AML-193 (cell line): ENCODE data around the gene NSUN7.
"Not testable (repeated sequence)": the region's sequence is repeated elsewhere in the genome, so short reads cannot be mapped to it uniquely, and the experiment has no call there.

ENCODE experiments used
- DNase-seq, 2 experiments: peaks; one replicate each; lab custom pipeline; 2025; lab: John Stamatoyannopoulos, UW

The NSUN7 gene

DNA sequence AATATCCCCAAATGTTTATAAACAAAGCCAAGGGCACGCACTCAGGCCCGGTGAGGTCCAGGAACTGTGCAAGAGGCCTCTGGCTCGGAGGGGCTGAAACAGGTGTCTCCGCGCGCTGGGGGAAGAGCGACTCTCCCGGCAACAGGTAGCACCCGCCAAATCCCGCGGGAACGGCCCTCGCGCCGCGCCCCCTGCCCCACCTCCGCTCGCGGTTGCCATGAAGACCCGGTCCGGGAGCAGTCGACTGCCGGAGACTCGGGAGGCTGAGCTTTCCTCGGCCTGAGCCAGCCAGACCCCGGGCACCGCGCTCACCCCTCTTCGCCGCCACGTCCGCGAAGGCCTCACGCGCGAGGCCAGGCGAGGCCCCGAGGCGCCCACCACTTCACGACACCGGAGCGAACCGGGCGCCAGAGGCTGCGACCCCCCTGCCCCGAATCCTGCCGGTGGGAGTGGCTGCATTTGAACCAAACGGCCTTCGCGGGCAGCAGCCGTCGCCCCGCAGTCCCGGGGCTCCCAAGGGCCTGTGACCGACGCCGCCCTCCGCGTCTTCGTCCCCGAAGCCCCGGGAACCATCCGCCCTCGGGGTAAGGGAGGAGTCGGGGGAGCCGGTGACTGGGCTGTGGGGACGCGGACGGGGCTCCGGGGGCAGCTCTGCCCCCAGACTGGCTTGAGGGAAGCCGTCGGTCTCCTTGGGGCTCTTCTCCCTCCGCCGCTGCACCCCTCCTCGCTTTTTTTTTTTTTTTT lies at the start of gene NSUN7:
NSUN7 (plus strand) TSS at position 239 of the 744 bp plus-strand sequence. CDS start 739 bp downstream, outside the sequence.
- no peak for DNase-seq

- no peak for DNase-seq
These were observed 47.5 kb upstream of the NSUN7 start for GRCh38 chr4:40702137-40702799.

DNA sequence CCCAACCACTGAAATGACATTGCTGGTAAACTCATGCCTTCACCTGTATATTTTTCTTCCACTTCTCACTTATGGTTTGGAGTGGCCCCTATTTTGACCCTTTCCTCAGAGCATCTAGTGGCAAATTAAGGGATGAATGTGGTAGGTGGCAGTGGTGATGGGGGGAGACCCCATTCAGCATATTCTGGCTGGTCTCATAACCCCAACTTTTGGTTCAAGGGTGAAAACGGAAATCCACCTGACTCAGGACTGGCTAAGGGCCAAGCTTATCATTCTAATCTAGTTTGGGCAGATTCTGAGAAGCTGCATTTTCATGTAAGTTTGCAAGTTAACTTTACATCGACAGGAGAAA lies 47.0 kb upstream of the NSUN7 start:
- no peak for DNase-seq

GRCh38 chr4:40704073-40704472 lies 45.7 kb upstream of the NSUN7 start:
- DNase-seq, result no peak

DNA sequence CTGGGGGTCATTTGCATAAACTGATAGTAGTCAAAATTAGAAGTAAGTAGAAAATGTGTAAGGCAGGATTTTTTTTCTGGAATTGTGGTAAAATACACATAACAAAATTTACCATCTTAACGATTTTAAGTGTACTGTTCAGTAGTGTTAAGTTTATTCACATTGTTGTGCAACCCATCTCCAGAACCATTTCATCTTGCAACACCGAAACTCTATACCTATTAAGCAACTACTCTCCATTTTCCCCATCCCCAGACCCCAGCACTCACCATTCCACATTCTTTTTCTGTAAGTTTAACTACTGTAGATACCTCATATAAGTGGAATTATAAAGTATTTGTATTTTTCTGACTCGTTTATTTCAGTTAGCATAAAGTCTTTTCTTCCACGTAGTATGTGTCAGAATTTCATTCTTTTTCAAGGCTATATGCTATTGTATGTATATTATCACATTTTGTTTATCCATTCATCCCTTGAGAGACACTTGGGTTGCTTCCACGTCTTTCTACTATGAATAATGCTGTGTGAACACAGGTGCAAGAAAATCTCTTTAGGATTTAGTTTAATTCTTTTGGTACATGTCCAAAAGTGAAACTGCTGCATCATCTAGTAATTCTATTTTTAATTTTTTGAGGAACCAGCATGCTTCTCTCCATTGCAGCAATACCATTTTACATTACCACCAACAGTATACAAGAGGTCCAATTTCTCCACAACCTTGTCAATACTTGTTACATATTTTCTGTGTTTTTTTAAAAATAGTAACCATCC lies 39.1 kb upstream of the NSUN7 start:
- peak; percentile 77 to 83 for DNase-seq

DNA sequence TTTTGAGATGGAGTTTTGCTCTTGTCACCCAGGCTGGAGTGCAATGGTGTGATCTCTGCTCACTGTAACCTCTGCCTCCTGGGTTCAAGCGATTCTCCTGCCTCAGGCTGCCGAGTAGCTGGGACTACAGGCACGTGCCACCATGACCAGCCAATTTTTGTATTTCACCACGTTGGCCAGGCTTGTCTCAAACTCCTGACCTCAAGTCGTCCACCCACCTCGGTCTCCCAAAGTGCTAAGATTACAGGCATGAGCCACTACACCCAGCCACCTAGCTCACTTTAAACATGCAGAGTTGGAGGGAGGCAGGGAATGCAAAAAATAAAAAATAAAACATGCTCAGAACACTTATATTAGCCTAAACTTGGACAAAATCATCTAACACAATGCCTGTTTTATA lies 36.8 kb upstream of the NSUN7 start:
- not testable (repeated sequence) for DNase-seq

DNA sequence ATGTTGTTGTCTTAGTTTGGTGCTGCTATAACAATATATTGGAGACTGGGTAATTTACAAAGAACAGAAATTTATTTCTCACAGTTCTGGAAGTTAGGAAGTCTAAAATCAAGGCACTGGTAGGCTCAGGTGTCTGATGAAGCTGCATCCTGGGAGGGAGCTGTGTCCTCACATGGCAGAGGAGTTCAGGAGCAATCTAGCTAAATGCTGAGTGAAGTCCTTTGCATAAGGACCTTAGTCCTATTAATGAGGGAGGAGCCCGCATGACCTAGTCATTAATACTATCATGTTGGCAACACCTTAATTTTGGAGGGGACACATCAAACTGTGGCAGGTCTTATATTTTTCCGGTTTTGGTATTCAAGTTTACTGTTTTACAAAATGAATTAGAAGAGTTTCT lies 36.0 kb upstream of the NSUN7 start:
- no peak for DNase-seq

DNA sequence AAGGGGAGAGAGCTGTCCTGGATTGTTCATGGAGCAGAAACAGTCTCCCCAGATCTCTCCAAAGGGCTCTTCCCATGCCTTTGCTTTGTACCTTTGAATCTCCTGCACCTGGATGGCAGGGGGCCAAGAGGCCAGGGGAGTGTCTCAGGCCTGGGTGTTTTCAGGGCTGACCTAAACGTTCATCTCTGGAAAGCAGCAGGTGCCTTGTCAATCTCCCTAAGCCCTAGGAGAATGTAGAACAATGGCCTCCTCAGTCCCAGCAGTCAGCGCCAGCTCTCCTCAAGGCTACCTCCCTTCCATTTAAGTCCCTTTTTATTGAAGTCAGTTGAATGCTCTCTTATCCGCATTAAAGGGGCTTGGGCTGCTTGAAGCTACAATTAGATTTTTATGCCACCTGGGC lies 31.2 kb upstream of the NSUN7 start:
- no peak for DNase-seq

GRCh38 chr4:40719008-40719623 lies 30.6 kb upstream of the NSUN7 start:
- DNase-seq, result peak; percentile 54 to 55

DNA sequence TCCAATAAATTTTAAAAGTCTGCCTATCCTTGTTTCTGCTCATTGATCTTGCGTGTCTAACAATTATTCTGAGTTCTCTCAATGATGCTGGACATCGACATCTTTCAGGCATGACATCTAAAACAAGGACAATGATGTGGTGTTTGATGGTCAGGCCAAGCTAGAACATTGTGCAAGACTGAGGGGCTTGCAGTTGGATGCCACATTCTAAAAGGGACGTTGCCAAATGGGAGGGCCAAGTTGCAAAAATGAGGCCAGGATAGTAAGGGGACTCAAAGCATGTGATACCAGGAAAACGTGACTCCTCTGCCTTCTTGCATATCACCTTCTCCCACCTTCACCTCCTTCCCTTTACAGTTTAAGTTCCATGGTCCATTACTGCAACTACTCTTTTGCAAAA lies 29.4 kb upstream of the NSUN7 start:
- no peak for DNase-seq

DNA sequence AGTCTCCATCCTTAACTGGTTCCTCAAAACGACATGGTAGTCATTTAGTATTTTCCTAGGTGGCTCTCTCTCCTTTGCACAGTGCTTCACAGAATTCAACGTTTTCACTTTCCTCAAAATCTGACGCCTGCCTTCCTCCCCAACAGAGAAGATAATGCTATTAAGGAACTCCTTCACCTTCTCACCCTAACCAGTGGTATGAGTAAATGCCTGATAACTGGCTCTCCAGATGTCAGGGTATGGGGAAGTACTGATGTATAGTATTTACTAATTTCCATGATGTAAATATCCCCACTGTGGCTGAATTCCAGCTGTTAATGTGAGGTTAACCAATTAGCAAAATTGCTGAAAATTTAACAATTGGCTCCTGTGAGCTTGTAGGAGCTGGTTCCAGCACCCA lies 28.8 kb upstream of the NSUN7 start:
- DNase-seq, result peak in 1 of 2 experiments; percentile 19

DNA sequence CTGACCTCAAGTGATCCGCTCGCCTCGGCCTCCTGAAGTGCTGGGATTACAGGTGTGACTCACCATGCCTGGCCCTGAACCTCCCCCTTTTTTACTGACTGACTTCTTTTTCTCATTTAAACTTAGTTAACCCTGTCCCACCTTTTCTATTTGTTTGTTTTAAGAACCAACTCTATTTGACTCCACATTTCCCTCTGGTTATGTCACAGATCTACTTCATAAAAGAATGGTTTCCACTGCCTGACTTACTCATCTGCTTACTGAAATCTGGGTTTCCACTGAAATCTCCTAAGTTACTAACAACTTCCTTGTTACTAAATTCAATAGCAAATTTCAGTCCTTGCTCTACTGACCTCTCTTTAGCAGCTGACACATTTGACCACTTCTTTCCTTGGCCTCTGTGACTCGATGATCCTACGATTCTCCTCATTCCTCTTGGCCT lies 28.0 kb upstream of the NSUN7 start:
- DNase-seq, result no peak

- DNase-seq, result peak in 1 of 2 experiments; percentile 18
These were observed 27.1 kb upstream of the NSUN7 start for GRCh38 chr4:40722576-40723161.

GRCh38 chr4:40723728-40724127 lies 26.0 kb upstream of the NSUN7 start:
- DNase-seq, result no peak

DNA sequence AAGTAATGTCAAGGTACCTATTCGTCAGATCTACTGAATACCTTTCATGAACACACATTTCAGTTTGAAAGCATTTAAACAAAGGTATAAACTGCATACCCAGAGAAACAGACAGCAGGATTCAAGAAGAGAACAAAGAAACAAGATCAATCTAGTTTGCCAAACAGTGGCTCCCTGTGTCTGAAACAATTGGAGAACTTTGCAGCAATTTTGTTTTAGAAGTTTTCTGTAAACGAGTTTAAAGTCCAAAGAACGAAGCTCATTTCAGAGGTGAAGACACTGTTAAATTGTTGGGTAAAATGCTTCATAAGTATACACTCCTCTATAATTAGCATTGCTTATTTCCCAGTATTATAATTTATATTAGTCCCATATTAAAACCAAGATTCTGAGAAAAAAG lies 21.4 kb upstream of the NSUN7 start:
- no peak for DNase-seq

- DNase-seq, result no peak
These were observed 20.2 kb upstream of the NSUN7 start for GRCh38 chr4:40729555-40729954.

DNA sequence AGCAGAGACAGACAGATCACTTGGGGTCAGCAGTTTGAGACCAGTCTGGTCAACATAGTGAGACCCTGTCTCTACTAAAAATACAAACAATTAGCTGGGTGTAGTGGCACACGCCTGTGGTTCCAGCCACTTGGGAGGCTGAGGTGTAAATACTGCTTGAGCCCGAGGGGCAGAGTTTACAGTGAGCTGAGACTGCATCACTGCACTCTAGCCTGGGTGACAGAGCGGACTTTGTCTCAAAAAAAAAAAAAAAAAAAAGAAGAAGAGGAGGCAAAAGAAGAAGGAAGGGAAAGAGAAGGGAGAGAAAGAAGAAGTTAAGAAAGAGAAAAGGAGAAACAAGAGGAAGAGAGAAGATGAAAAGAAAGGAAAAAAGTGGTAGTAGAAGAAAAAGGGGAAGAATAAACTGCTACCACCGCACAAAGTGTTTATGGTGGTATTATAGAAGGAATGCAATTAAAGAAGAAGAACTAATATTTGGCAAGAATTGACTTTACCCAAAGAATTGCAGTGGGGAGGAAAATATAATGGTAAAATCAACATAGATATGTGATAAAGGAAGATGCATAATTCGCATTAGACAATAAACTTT lies 19.6 kb upstream of the NSUN7 start:
- peak in 1 of 2 experiments; percentile 10 for DNase-seq

- DNase-seq, result peak; percentile 36 to 51
These were observed 18.4 kb upstream of the NSUN7 start for GRCh38 chr4:40731361-40731760.

DNA sequence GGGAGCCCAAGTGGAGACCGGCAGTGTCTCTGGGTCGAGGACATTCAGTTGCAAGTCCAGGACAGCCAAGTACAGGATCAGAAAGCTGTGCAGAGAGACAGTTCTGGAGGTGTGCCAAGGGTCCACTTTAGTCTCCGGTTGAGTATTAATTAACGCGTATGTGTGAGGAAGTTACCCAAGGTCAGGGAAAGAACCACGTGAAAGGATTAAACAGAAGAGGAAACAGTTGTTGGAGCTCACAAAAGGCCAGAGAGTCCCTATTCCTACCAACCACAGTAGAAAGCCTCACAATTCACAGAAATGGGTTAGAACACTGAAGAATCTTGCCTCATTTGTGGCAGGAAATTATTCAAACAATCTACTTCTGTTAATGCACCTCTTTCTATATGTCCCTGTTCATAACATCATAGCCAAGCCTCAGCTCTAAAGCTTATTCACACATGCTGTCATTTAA lies 17.9 kb upstream of the NSUN7 start:
- DNase-seq, result peak; percentile 97 to 98

DNA sequence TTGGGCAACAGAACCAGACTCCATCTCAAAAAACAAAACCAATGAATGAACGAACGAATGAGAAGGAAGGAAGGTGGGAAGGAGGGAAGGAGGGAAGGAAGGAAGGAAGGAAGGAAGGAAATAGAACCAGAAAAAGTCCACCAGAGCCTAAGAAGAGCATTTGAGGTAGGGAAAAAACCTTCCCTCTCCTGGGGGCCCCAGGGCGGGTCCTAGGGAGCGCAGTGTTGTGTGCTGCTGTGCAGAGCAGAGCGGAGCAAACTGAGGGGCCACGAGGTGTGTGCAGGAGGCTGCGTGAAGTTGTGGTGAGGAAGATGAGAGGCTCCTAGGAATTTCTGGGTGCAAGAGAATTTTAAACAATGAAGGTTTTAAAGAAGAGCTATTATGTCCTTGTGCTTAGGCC lies 16.0 kb upstream of the NSUN7 start:
- no peak for DNase-seq

GRCh38 chr4:40734497-40734896 lies 15.3 kb upstream of the NSUN7 start:
- DNase-seq, result no peak

GRCh38 chr4:40736910-40737309 lies 12.8 kb upstream of the NSUN7 start:
- DNase-seq, result peak; percentile 42 to 48
